Stimulated activated CD4-positive, alpha-beta T cell treated with anti-CD3 and anti-CD28 coated beads, Interleukin-15, amount 100 ng/mL, for 48 hours (primary cell): ENCODE measurements around the gene MRAP.

Source experiments
- DNase-seq, 2 donors: peaks; one replicate each; pipeline ENCODE4 v3.0.0-alpha.2; 2020; ENCODE audit warnings: low read depth in 2 of 2

The MRAP gene

GRCh38 chr21:32349333-32349944 lies 50.8 kb downstream of the MRAP start:
- DNase-seq: no peak

GRCh38 chr21:32350211-32350980 lies 51.7 kb downstream of the MRAP start:
- no peak for DNase-seq

- no peak for DNase-seq
These were observed 52.3 kb downstream of the MRAP start for GRCh38 chr21:32350981-32351380.

DNA sequence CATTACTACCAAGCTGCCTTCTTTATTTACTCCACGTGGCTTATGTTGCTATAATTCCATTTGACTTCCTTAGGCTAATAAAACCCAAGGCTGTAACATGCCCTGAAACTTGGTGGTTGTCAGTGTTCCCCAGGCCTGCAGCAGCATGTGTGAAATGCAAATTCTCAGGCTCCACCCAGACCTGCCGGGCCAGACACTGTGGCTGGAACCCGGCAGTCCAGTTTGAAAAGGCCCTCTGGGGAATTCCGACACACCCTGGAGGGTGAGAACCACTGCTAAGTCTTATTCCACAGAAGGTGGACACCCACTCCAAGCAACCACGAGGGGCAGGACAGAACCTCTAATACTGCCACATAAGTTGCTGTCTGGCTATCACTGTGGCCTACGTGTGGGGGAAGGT lies 52.8 kb downstream of the MRAP start:
- DNase-seq: no peak

- no peak for DNase-seq
These were observed 53.9 kb downstream of the MRAP start for GRCh38 chr21:32352526-32352925.

GRCh38 chr21:32353002-32353711 lies 54.5 kb downstream of the MRAP start:
- no peak for DNase-seq

DNA sequence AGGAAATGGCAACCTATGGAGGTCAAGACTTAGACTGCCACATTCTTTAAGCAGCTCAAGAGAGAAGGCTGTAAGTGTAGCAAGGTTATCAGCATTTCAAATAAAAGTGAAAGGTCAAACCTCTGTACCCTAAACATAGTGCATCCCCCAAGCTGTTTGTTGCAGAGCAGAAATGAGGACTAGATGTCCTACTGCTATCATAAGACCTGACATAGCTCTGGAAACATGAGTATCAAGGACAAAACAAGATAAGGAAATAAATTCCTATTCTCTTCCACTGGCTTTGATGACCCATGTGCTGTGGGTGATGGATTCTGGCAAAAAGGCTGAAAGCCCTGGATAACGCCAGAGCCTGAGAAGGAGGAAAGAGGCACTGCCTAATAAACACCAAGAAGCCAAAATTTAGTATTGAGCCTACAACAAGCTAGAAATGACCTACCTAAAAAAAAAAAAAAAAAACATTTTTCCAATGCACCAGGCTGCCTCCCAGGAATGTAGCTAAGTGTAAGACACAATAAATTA lies 58.3 kb downstream of the MRAP start:
- DNase-seq: no peak

DNA sequence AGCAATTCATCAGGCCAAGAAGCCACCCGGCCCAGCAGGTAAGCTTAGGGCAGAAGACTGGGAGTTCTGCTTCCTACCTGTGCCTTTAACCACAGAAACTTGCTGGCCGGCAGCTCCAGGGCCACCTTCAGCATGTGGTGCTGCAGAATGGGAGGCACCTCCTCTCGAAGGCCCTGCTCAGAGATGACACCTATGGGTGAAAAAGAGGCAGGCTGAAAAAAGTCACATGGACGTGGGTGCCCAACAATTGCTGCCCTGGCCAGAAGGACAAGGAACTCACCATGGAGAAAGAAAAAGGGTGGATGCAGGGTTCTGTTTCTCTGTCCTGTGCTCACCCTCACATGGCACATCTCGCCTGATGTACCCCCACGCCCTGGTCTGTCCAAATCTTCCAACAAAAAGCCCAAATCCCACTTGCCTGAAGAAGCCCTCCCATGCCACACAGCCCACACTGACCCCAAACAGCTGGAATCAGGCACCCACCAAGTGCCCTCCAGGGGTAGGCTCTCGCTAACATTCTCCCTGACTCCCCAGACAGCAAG lies 61.1 kb downstream of the MRAP start:
- no peak for DNase-seq

DNA sequence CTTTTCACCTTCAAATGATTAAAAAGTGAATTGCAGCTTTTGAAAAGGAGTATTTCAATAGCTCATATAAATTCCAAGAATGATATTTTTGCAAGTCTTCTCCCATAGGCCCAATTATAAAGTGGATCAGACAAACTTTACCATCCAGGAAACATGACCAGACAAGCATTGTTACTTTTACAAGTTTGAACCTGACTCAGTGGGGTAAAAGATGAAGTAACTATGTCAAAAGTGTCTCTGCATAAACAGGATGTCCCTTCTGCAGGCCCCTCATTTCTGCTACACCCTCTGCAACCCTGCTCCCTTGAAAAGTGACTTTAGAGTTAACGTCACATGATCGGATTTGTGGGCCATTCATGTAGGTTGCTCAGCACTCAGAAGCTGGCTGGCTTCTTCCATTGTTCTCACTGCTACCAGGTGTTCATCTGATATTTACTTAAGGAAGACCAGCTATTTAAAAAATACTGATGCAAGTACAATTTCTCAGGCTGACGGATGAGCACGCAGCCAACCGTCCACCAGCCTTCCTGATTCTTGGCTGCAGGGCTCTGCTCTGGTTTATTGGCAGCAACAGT lies 61.8 kb downstream of the MRAP start:
- DNase-seq: no peak
